Diencephalon (tissue), 1 donor: ENCODE measurements around the gene EPS15. TPM values are rescaled to one million over a fixed set of nuclear protein-coding genes. Genes with fewer than 3 reads are reported as not detected.

Source experiments
- small RNA-seq: library from RNA; depleted of rRNA; stranded (forward); fragments of <200 nt; gene quantifications from one replicate; pipeline ENCODE3, GENCODE V24; 2014
- total RNA-seq: library from RNA; depleted of rRNA; stranded (reverse); fragments of >200 nt; gene quantifications from one replicate; pipeline ENCODE4 v1.2.3, GENCODE V29; 2014

EPS15 gene
- 247 TPM for total RNA-seq

DNA sequence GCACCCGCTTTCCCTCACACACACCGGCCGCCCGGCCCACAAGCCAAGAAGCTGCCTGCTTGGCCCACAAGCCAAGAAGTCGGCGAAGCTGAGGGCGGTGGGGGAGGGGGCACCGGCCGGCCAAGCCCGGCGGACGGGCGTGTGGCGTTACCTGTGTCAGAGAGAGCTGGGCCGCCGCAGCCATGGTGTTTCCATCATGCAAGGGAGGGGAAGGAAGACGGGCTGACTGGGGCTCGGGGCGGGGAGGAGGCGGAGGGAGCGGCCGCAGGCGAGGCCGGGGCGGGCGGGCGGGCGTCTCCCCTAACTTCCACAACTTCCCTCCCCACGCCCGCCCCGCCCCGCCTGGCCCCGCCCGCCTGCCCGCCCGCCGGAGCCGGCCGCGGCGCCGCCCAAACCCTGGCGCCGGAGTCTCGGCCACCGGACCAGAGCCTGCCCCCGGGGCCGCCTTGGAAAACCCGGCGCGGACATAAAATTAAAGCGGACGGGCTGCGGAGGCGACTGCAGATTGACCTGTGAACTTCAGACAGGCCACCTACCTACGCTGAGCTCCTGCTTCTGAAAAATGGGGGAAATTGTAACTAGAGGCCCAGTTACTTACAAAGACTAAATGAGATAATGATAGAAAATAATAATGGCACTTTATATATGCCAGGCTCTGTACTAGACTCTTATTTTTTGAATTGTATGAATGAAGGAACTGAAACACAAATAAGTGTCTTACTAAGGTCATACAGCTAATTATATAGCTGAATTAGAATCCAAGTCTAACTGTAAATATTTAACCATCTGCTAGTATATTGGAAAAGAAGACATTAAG lies at the start of gene EPS15:
TSS of gene EPS15 (minus strand) at position 219 of the 817 bp plus-strand sequence. CDS start at position 184, 35 bp downstream.

DNA sequence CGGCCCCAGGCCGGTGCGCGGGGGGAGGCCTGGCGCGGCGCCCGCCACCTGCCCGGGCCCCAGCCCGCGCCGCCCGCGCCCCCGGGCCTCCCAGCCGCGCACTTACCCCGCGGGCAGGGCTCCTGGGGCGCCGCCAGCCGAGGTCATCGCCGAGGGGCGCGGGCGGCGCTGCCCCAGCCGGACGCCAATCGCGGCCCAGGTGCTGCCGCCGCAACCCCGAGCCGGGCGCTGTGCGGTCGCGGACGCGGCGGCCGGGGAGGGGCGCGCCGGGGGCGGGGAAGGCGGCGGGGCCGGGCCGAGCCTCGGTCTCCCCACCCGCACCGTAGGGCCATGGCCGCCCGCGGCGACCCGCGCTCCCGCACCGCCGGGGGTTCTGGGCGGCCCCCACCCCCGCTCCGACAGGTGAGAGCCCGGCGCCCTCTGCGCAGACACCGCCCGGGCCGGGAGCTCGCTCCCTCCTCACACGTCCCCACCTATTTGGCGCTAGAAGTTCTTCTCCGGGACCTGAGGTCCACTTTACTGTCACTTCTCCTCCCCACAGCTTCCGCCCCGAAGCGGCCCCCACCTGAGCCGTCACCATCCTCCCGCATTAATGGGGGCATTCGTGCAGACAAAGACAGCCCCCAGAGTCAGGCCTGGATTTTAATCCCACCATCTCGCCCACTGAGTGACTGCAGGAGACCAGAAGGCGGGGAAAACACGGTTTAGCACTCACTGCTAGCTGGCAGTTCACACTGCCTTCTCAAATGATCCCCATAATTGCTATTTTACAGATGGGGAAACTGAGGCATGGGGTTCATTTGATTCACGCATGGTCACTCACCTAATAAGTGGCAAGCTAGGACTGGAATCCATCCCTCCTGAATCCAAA lies 188.5 kb downstream of the EPS15 start, which contains the start of gene TTC39A:
TSS of gene TTC39A (minus strand) at position 232 of the 871 bp plus-strand sequence. CDS start at position 147, 85 bp downstream.

Small RNA genes within 50 kb of the gene (small RNA-seq; reads per million reads assigned to genes)
- gene RNU6-1281P (not detected), gene RNU6-877P (not detected)

Other genes starting within 250 kb of the EPS15 start
- 15.2 TPM for gene TTC39A, start 188.7 kb downstream of the EPS15 start, total RNA-seq
- gene OSBPL9, start 97.8 kb upstream of the EPS15 start, total RNA-seq = 81.0 TPM